GM19193 (cell line): ENCODE results near the gene RAMACL.

Experiments
- POLR2A ChIP-seq: IDR thresholded peaks from 4 replicates; pipeline ENCODE4 v1.6.1; 2011; ENCODE audit not compliant: insufficient read depth, insufficient read length; ENCODE audit errors: extremely low read depth

The RAMACL gene

DNA sequence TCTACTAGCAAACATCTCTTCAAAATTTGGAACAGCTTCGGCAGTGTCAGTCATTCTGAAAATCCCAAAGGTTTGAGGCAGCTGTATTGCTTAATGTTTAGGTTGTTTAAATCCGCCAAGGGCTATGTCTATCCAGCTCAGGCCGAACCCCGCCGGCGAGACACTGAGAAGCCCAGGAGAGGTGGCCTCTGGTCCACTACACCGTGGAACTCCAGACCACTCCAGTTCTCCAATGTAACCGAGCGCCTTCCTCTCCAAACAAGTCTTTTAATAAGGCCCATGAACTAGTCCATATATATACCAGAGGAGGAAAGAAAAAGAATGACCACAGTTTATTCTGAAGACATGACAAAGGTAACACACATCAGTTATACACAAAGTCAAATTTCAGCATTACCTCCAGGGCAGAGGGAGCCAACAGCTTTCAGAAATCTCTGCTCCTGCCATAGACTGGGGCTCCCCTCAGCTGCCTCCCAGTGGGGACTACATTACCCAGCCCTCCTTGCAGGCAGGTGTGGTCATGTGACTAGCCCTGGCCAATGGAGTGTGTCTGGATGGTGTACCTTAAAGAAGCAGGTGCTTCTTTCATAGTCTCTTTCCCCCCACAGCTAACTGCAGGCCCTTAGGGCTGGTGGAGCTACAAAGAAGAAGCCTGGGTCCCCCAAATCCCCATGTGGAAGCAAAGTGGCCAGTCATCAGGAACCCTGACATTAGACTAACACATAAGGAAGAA lies at the start of gene RAMACL:
TSS of gene RAMACL (minus strand) at position 255 of the 733 bp plus-strand sequence. CDS start at position 54, 201 bp downstream.
- TF ChIP-seq POLR2A, result no peak

DNA sequence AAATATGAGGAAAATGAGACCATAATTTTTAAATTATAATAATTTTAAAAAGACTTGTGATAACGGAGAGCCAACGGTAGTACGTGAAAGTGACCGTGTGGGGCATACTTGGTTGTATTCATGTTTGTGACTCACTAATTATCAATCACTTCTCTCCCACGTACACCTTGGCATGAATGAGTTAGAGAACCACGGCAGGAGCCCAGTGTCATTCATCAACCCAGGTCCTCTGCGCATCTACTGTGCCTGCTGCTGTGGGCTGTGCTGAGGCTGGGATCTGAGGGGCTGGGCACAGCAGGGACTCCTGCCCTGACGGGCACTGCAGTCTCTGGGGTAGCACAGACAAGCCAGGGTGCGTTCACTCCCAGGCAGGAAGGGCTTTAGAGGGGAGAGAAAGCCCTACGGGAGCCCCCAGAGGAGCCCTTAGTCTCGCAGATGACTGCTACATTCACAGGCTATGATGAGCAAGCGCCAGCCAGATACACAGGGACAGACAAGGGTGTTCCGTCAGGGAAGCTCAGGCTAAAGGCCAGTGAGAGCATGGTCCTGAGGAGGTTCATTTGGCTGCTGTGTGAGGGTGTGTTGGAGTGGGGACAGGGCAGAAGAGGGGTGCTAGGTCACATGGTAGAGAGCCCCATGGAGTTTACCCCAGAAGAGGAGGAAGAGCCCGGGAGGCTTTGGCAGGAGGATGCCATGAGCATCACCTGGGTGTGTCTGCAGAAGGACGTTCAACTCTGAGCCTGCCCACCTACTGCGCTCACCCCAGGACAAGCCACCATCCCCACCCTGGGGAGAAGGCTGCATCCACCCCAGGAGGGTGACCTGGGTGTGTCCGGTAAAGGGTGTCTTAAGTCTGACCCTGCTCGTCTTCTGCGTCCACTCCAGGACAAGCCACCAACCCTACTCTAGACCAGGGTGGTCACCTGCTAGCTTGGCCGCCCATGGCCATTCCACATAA lies 48.8 kb upstream of the RAMACL start:
- TF ChIP-seq POLR2A, result no peak

DNA sequence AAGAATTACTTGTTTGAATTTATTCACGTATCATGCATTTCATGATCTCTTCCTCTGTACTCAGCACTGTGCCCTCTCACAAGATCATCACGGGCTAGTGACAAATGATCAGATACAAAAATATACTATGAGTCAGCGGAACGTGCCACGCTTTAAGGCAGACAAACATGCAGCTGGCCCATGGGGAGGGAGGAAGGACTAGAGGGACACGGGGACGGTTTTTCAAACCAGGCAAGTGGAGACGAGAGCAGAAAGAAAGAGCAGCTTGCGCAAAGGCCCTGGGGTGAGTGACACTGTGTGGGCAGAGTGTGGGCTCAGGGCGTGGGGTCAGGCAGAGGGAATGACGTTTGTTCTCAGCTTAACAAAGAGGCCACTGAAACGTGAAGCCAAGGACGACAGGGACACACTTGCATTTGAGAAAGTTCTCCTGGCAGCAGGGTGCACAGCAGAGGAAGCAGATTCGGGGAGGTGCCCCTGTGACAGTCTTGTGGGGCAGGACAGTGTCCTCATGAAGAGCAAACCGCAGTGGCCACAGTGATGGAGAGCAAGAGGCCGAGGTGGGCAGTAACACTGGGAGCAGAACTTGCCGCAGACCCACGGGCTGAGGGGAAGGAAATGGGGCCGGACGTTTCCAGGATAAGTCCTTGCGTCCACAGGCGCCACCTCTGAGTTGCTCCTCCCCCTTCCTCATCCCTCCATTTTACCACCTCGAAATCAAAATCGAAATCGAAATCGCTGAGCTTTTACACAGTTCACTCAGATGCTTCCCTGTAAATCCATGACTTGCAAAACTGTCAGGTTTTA lies 47.5 kb upstream of the RAMACL start:
- no peak for TF ChIP-seq POLR2A

DNA sequence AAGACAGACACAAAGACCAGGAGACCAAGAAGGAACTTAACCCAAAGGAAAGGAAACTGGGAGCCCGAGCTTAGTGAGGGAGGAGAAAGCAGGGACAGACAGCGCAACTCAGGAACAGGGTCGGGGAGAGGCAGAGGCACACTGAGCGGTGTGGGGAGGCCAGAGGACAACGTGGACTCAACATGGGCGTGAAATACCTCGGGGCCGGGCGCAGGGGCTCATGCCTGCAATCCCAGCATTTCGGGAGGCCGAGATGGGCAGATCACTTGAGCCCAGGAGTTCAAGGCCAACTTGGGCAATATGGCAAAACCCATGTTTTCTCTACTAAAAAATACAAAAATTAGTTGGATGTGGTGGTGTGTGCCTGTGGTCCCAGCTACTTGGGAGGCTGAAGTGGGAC lies 46.3 kb upstream of the RAMACL start:
- TF ChIP-seq POLR2A, result no peak

DNA sequence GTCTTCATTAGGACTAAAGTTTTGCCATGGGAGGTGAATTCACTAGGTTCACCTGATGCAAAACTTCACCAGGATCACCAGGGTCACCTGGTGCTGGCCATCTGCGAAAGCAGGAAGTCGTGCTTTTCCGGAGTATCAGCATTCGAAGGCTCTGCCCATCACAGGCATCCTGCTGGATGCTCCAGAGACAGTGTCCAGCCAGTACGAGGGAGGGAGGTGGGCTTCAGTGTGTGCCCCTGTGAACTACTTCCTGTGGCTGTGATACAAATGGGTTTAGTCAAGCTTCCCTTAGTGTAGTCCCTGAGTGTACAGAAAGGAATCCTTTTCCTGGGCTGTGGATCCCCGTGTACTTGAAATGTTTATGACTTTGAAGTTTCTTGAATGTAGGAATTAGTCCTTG lies 44.0 kb upstream of the RAMACL start:
- no peak for TF ChIP-seq POLR2A

DNA sequence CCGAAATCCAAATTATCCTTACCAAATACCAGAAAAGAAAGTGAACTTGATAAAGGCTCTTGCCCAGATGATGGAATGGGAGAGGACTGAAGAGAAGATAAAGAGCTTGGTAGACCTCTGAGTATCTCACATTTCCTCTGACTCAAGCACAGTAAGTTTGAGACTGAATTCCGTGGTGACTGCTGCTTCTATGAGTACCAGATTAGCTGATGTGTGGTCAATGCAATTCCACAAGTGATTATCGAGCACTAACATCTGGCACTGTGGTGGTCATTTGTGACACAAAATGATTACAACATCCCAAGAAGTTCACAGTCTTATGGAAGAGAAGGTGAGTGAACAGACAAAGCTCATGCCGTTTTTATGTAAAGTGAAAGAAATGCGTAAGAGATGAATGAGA lies 43.1 kb upstream of the RAMACL start:
- TF ChIP-seq POLR2A, result no peak

DNA sequence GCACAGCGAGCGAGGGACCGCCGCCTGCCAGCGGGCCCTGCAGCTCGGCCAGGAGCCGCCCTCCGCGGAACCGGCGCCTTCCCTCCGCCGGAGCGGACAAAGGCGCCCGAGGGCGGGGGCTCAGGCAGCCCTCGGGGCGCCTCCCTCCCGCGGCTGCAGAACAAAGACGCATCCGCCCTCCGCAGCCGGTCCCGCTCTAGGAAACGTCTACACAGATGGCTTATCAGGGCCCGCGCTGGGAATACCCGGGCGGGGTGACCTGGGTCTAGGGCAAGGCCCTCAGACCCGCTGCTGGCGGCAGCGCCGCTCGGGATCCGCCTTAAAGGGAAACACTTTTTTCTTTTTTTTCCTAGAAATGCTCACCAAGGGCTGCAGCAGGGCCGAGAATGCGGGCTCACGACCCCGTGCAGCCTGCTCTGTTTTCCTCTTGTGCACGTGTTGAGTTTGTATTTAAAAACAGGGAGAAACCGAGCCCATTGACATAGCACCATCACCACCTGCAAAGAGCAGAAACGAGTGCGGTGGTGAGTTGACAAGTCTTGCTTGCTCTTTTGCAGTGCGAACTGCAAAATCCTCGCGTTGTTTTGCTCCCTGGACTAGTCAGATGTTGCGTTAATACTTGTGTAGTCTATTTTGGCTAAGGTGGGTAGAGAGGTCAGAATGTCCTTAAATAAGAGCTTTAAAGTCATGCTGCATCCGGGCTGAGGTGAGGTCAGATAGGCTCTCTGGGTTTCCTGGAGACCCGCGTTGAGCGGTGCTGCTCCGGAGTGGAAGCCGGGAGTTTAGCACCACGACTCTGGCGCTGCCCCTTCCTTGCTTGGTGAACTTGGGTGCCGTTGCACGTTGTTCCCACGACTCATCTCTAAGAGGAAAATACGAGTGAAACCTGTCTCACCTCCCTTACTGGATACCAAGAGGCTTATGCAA lies 41.7 kb upstream of the RAMACL start:
- TF ChIP-seq POLR2A, result no peak

DNA sequence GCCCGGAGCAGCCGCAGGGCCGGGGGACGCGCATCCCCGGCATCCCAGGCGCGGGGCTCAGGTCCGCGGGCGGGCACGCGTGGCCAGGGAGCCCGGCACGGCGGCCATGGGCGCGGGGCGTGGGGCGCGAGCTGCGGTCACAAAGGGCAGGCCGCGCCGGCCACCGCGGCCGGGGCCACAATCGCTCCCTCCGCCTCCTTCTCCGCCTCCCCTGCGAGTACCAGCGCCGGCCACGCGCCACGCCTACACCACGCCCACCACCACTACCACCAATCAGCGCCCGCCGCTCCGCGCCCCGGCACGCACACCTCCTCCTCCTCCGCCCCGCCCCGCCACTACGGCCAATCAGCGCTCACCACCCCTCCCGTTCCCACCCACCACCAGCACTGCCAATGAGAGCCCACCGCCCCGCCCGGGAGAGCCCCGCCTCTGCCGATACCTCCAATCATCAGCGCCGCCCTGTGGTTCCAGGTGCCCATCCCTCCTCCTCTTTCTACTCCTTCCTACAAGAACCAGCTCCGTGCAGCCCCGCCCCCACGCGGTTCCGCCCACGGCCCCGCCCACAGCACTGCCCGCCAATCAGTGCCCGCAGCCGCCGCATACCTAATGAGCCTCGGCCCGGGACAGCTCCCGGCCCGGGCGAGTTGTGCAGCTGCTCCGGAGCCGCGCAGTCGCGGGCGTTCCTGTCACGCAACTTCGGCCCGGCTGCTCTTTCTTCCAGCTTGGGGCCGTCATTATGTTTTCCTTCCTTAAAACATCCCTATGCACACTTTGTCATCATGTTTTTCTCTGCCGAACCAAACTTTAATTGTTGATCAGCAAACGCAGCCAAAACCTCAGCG lies 40.8 kb upstream of the RAMACL start, which contains the start of gene RPS6KA2:
TSS of gene RPS6KA2 (minus strand) at position 219 of the 842 bp plus-strand sequence. CDS start 232 bp downstream, outside the sequence.
- peak; percentile 70 for TF ChIP-seq POLR2A

DNA sequence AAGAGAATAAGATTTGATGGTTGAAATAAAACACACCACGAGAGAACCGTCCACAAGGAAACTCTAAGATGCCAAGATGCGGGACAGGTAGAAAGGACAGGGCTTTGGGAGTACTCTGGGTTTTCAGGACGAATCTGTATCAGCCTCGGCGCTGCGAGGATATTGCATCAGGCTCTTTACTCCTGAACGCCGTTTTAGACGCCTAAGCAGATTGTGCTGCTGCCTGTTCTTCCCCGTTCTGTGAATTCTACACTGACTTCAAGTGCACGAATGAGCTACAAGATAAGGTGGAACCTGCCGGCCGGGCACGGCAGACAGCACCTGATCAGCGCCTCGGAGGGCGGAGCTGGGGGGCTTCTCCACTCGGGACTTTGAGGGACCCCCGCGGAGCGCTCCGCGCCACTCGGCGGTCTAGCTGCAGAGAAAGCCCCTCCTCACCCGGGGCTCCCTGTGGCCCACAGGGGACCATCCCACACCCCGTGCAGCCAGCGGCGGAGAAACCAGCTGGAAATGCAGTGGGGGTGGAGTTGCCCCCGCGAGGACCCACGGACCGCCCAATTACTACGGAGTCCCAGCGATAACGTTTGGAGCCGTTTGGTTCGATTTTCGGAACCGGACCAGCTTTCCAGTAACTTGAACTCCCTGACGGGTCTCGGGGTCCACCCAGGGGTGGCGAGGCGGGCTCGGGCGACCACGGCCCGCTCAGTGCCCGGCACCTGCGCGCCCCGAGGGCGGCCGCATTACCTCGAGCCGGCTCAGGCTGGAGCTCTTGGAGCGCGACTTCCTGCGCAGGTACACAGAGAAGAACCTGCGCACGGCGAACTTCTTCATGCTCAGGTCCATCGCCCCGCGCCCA lies 39.9 kb upstream of the RAMACL start:
- no peak for TF ChIP-seq POLR2A

DNA sequence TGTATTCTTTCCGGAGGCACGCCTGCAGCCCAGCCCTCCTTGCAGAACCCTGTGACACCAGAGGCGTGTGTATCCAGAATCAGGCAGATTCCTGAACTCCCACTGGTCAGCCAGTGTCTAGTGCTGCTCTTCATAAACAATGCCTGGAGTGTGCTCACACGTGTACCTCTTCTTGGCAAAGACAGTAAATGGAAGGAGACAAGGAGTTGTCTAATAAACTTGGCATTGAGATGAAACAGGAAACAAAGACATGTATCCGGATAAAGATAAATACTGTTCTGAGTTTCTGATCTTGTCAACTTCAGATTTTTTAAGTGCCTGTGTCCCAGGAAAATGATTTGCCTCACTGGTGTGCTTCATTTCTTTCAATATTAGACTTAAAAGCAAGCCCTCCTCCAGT lies 38.9 kb upstream of the RAMACL start:
- TF ChIP-seq POLR2A, result no peak

DNA sequence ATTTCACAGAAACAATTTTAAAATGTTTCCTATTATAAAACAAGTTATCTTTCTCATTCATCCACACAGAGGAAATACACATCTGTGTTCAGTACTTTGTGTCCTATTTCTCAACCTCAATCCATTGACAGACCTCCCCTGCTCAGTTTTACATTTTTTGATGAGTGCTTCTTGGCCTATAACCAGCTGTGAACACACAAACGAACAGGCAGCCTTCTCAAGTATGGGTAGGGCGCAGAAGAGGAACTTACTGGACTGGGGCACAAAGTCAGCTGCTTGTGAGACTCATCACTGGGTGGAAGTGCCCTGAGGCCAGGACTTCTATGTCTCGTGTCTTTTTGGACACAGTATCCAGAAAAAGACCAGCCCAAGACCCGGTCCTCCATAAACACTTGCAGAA lies 37.8 kb upstream of the RAMACL start:
- no peak for TF ChIP-seq POLR2A

DNA sequence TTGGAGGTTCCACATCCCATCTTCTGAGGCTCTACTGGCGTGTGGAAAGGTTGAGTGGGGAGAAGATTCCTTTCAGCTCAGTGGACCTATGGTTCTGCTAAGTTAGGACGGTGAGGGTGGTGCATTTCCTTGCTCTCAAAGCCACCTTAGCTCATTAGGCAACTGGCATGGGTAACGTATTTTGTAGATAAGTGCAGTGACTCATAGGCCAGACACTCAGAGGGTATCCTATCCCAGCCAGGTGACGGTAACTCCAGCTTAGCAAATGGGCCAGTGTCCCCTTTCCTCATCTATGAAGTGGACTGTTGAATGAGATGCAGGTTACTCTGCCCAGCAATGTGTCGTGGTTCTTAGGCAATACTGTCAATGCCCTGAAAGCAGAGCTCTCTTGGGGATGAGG lies 36.8 kb upstream of the RAMACL start:
- TF ChIP-seq POLR2A, result no peak

DNA sequence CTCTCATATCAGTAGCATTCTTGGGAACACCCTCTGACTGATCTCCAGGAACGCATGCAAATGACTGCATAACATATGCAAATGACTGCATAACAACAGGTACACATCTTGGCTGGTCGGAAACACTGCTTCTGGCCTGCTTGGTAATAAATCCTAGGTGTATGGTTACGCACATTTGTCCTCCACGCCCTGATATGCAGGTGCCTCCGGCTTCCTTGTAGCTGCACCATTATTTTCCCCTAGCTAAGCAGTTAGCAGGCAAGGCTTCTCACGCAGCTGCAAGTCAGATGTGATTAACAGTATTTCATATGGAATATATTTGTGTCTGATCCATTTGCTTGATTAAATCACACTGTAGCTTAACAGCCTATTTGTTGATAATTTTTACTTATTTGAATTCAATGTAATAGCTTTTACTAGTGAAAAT lies 34.6 kb upstream of the RAMACL start:
- no peak for TF ChIP-seq POLR2A
